ENCODE data around the gene TRIML2.

TRIML2 gene

GRCh38 chr4:188107931-188108843 lies 1.2 kb downstream of the TRIML2 start:
- no peak overlapping the region for H4K8ac ChIP-seq (ENCODE audit: low read depth, low read length)
- no CpG with 5 or more reads among the region's 10 CpGs for WGBS, 2 donors (ENCODE audit: extremely low coverage in 2 of 2, insufficient read length in 2 of 2, insufficient replicate concordance in 1 of 2)
- no peak overlapping the region for H3K9ac ChIP-seq (ENCODE audit: low read depth, low read length, poor library complexity)
- no peak for DNase-seq (ENCODE audit: low spot score)
- H3K23ac ChIP-seq (ENCODE audit: low read depth, low read length, poor library complexity): no peak overlapping the region
- no peak overlapping the region for H3K14ac ChIP-seq (ENCODE audit: low read length)
- H2BK12ac ChIP-seq (ENCODE audit: low read length): no peak overlapping the region
- no peak overlapping the region for H4K91ac ChIP-seq (ENCODE audit: low read depth, low read length, poor library complexity)
- no peak overlapping the region for H2BK120ac ChIP-seq (ENCODE audit: low read depth, low read length)
- H3K4ac ChIP-seq (ENCODE audit: low read length): no peak overlapping the region
- no peak overlapping the region for H2AFZ ChIP-seq (ENCODE audit: low read length)
- H3K4me3 ChIP-seq (ENCODE audit: low read length in 2 of 2): no peak overlapping the region
- no peak overlapping the region for H3K27ac ChIP-seq (replicated peaks; ENCODE audit: low read length)
- H2AK5ac ChIP-seq (ENCODE audit: low read depth, low read length): no peak overlapping the region
- H3K79me1 ChIP-seq (ENCODE audit: low read depth, low read length): no peaks in the 10 kb centered on the region
- peaks cover 0 to 6% of the 10 kb centered on the region in 2 donors for H3K9me3 ChIP-seq (replicated peaks in 1 of 2; ENCODE audit: control insufficient read depth in 2 of 2, insufficient read depth in 1 of 2, low read depth in 1 of 2, low read length in 2 of 2)
- H2BK15ac ChIP-seq (ENCODE audit: low read length): no peak overlapping the region
- H3K4me1 ChIP-seq (ENCODE audit: control insufficient read depth in 2 of 2, insufficient read depth in 1 of 2, low read depth in 1 of 2, low read length in 2 of 2): peaks cover 0 to 4% of the 10 kb centered on the region in 2 donors
- no peaks in the 10 kb centered on the region for H3K36me3 ChIP-seq (replicated peaks in 1 of 2; ENCODE audit: control insufficient read depth in 2 of 2, insufficient read depth in 2 of 2, low read length in 2 of 2)
- H3K4me2 ChIP-seq (ENCODE audit: insufficient read depth, low read length, poor library complexity, severe bottlenecking): no peak overlapping the region
- no peak overlapping the region for H2BK5ac ChIP-seq (ENCODE audit: low read length)
- no peaks in the 10 kb centered on the region for H3K27me3 ChIP-seq (ENCODE audit: control insufficient read depth in 3 of 3, insufficient read depth in 3 of 3, low read depth in 1 of 3, low read length in 3 of 3)
- no peak overlapping the region for H3K18ac ChIP-seq (ENCODE audit: low read length)

DNA sequence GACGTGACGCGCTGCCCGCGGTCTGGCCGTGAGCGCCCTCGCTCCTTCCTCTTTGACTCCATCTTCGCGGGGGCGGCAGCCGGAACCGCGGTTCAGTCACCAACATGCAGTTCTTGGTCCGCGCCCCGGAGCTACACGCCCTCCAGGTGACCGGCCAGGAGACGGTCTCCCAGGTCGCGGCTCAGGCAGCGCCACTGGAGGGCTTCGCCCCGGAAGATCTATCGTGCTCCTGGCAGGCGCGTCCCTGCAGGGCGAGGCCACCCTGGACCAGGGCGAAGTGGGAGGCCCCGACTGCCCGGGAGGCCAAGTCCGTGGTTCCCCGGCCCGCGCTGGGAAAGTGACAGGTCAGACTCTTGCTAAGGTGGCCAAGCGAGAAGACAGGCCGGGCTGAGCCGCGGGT lies 2.9 kb downstream of the TRIML2 start:
- Histone ChIP-seq H3K18ac (ENCODE audit: low read length) (peak overlapping the region; percentile 34), H3K79me1 (ENCODE audit: low read depth, low read length) (no peaks in the 10 kb centered on the region), H3K4me2 (ENCODE audit: insufficient read depth, low read length, poor library complexity, severe bottlenecking) (no peak overlapping the region), H2BK12ac (ENCODE audit: low read length) (no peak overlapping the region), H3K27ac (replicated peaks; ENCODE audit: low read length) (no peak overlapping the region), H3K4me1 (ENCODE audit: control insufficient read depth in 2 of 2, insufficient read depth in 1 of 2, low read depth in 1 of 2, low read length in 2 of 2) (peaks cover 0 to 2% of the 10 kb centered on the region in 2 donors), H2AFZ (ENCODE audit: low read length) (no peak overlapping the region), H3K9ac (ENCODE audit: low read depth, low read length, poor library complexity) (no peak overlapping the region), H3K14ac (ENCODE audit: low read length) (no peak overlapping the region), H2AK5ac (ENCODE audit: low read depth, low read length) (peak overlapping the region; percentile 77), H3K9me3 (replicated peaks in 1 of 2; ENCODE audit: control insufficient read depth in 2 of 2, insufficient read depth in 1 of 2, low read depth in 1 of 2, low read length in 2 of 2) (peaks cover 0 to 6% of the 10 kb centered on the region in 2 donors), H4K91ac (ENCODE audit: low read depth, low read length, poor library complexity) (no peak overlapping the region), H3K4me3 (ENCODE audit: low read length in 2 of 2) (peak overlapping the region in 1 of 2 donors; percentile 56), H2BK120ac (ENCODE audit: low read depth, low read length) (no peak overlapping the region), H3K4ac (ENCODE audit: low read length) (no peak overlapping the region), H2BK15ac (ENCODE audit: low read length) (no peak overlapping the region), H3K27me3 (ENCODE audit: control insufficient read depth in 3 of 3, insufficient read depth in 3 of 3, low read depth in 1 of 3, low read length in 3 of 3) (no peaks in the 10 kb centered on the region), H3K23ac (ENCODE audit: low read depth, low read length, poor library complexity) (peak overlapping the region; percentile 61), H2BK5ac (ENCODE audit: low read length) (no peak overlapping the region), H4K8ac (ENCODE audit: low read depth, low read length) (no peak overlapping the region), H3K36me3 (replicated peaks in 1 of 2; ENCODE audit: control insufficient read depth in 2 of 2, insufficient read depth in 2 of 2, low read length in 2 of 2) (no peaks in the 10 kb centered on the region)
- no CpG with 5 or more reads among the region's 40 CpGs for WGBS, 2 donors (ENCODE audit: extremely low coverage in 2 of 2, insufficient read length in 2 of 2, insufficient replicate concordance in 1 of 2)
- no peak for DNase-seq (ENCODE audit: low spot score)

DNA sequence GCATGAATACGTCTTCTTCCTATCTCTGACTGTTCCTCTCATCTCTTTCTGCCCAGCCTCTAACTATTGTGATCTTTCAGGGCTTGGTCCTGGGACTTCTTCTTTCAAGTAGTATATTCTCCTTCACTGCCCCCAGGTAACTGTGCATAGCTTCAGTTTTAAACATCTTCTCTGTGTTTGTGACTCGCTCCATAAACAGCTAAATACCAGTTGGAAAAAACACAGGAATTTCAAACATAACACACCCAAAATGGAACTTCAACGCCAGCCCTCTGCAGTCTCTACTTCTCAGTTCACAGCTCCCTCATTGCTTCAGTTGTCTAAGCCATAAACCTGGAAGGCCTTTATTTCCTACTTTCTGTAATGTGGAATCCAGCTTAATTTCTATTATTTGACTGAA lies 16.6 kb downstream of the TRIML2 start:
- peaks cover 0 to 2% of the 10 kb centered on the region in 2 donors for H3K9me3 ChIP-seq (replicated peaks in 1 of 2; ENCODE audit: control insufficient read depth in 2 of 2, insufficient read depth in 1 of 2, low read depth in 1 of 2, low read length in 2 of 2)
- H3K18ac ChIP-seq (ENCODE audit: low read length): no peak overlapping the region
- no peak overlapping the region for H2AK5ac ChIP-seq (ENCODE audit: low read depth, low read length)
- H3K9ac ChIP-seq (ENCODE audit: low read depth, low read length, poor library complexity): no peak overlapping the region
- no peaks in the 10 kb centered on the region for H3K36me3 ChIP-seq (replicated peaks in 1 of 2; ENCODE audit: control insufficient read depth in 2 of 2, insufficient read depth in 2 of 2, low read length in 2 of 2)
- no peak overlapping the region for H3K4me3 ChIP-seq (ENCODE audit: low read length in 2 of 2)
- no peak overlapping the region for H3K4ac ChIP-seq (ENCODE audit: low read length)
- H2BK5ac ChIP-seq (ENCODE audit: low read length): no peak overlapping the region
- no peak overlapping the region for H3K14ac ChIP-seq (ENCODE audit: low read length)
- H3K79me1 ChIP-seq (ENCODE audit: low read depth, low read length): no peaks in the 10 kb centered on the region
- no peak overlapping the region for H3K23ac ChIP-seq (ENCODE audit: low read depth, low read length, poor library complexity)
- H2BK120ac ChIP-seq (ENCODE audit: low read depth, low read length): no peak overlapping the region
- H2BK12ac ChIP-seq (ENCODE audit: low read length): no peak overlapping the region
- no CpG with 5 or more reads among the region's 3 CpGs for WGBS, 2 donors (ENCODE audit: extremely low coverage in 2 of 2, insufficient read length in 2 of 2, insufficient replicate concordance in 1 of 2)
- no peaks in the 10 kb centered on the region for H3K4me1 ChIP-seq (ENCODE audit: control insufficient read depth in 2 of 2, insufficient read depth in 1 of 2, low read depth in 1 of 2, low read length in 2 of 2)
- no peak for DNase-seq (ENCODE audit: low spot score)
- H4K8ac ChIP-seq (ENCODE audit: low read depth, low read length): no peak overlapping the region
- no peaks in the 10 kb centered on the region for H3K27me3 ChIP-seq (ENCODE audit: control insufficient read depth in 3 of 3, insufficient read depth in 3 of 3, low read depth in 1 of 3, low read length in 3 of 3)
- H4K91ac ChIP-seq (ENCODE audit: low read depth, low read length, poor library complexity): no peak overlapping the region
- no peak overlapping the region for H3K27ac ChIP-seq (replicated peaks; ENCODE audit: low read length)
- no peak overlapping the region for H2BK15ac ChIP-seq (ENCODE audit: low read length)
- H2AFZ ChIP-seq (ENCODE audit: low read length): no peak overlapping the region
- no peak overlapping the region for H3K4me2 ChIP-seq (ENCODE audit: insufficient read depth, low read length, poor library complexity, severe bottlenecking)

DNA sequence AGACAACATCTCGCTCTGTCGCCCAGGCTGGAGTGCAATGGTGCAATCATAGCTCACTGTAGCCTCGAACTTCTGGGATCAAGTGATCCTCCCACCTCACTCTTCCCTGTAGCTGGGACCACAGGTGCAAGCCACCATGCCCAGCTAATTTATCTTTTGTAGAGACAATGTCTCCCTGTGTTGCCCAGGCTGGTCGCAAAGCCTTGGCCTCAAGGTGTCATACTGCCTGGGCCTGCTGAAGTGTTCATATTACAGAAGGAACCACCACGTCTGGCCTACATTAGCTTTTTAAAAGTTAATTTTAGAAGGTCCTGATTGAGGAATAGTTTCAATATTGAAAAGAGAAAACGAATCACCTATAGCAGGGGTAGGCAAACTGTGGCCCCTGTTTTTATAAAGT lies 22.5 kb downstream of the TRIML2 start:
- no CpG with 5 or more reads among the region's 6 CpGs for WGBS, 2 donors (ENCODE audit: extremely low coverage in 2 of 2, insufficient read length in 2 of 2, insufficient replicate concordance in 1 of 2)
- peaks cover 0 to 2% of the 10 kb centered on the region in 2 donors for H3K9me3 ChIP-seq (replicated peaks in 1 of 2; ENCODE audit: control insufficient read depth in 2 of 2, insufficient read depth in 1 of 2, low read depth in 1 of 2, low read length in 2 of 2)
- H3K4me3 ChIP-seq (ENCODE audit: low read length in 2 of 2): no peak overlapping the region
- no peak overlapping the region for H3K4me2 ChIP-seq (ENCODE audit: insufficient read depth, low read length, poor library complexity, severe bottlenecking)
- H3K27me3 ChIP-seq (ENCODE audit: control insufficient read depth in 3 of 3, insufficient read depth in 3 of 3, low read depth in 1 of 3, low read length in 3 of 3): no peaks in the 10 kb centered on the region
- H4K91ac ChIP-seq (ENCODE audit: low read depth, low read length, poor library complexity): no peak overlapping the region
- no peak overlapping the region for H3K27ac ChIP-seq (replicated peaks; ENCODE audit: low read length)
- H2BK120ac ChIP-seq (ENCODE audit: low read depth, low read length): no peak overlapping the region
- no peak overlapping the region for H2AK5ac ChIP-seq (ENCODE audit: low read depth, low read length)
- H2BK5ac ChIP-seq (ENCODE audit: low read length): no peak overlapping the region
- no peak overlapping the region for H3K9ac ChIP-seq (ENCODE audit: low read depth, low read length, poor library complexity)
- H3K18ac ChIP-seq (ENCODE audit: low read length): no peak overlapping the region
- H3K4ac ChIP-seq (ENCODE audit: low read length): no peak overlapping the region
- DNase-seq (ENCODE audit: low spot score): no peak
- H3K4me1 ChIP-seq (ENCODE audit: control insufficient read depth in 2 of 2, insufficient read depth in 1 of 2, low read depth in 1 of 2, low read length in 2 of 2): no peaks in the 10 kb centered on the region
- no peak overlapping the region for H3K23ac ChIP-seq (ENCODE audit: low read depth, low read length, poor library complexity)
- H3K14ac ChIP-seq (ENCODE audit: low read length): no peak overlapping the region
- H4K8ac ChIP-seq (ENCODE audit: low read depth, low read length): no peak overlapping the region
- H3K36me3 ChIP-seq (replicated peaks in 1 of 2; ENCODE audit: control insufficient read depth in 2 of 2, insufficient read depth in 2 of 2, low read length in 2 of 2): no peaks in the 10 kb centered on the region
- no peak overlapping the region for H2AFZ ChIP-seq (ENCODE audit: low read length)
- no peak overlapping the region for H2BK12ac ChIP-seq (ENCODE audit: low read length)
- H3K79me1 ChIP-seq (ENCODE audit: low read depth, low read length): no peaks in the 10 kb centered on the region
- no peak overlapping the region for H2BK15ac ChIP-seq (ENCODE audit: low read length)
